GM23338 (cell line): Measurements from ENCODE around the gene PARP6. TPM values are rescaled to one million over a fixed set of nuclear protein-coding genes. Genes with fewer than 3 reads are reported as not detected.

Experiments used
- ATAC-seq: fragments of 200-7000 bp; cut with Tn5 transposase; 3 replicates; pipeline ENCODE4 v1.9.1; 2020
- DNase-seq: peaks from one replicate; pipeline ENCODE4 v3.0.0-alpha.2; 2015; ENCODE audit warnings: low spot score
- H2AFZ ChIP-seq: fragments of 200-600 bp; sonication (generic); 2 replicates; pipeline ENCODE4 v1.8.0; 2016; ENCODE audit warnings: antibody characterized with exemption, mild to moderate bottlenecking, moderate library complexity
- H3F3A ChIP-seq: fragments of 200-600 bp; sonication (generic); replicated peaks from 2 replicates; pipeline ENCODE4 v1.8.0; 2017; ENCODE audit warnings: antibody characterized with exemption, mixed run types, low read depth
- H3K27ac ChIP-seq: fragments of 200-600 bp; sonication (generic); 2 replicates; pipeline ENCODE4 v1.6.1; 2016; ENCODE audit warnings: low read depth
- H3K27me3 ChIP-seq: fragments of 200-600 bp; sonication (generic); 2 replicates; pipeline ENCODE4 v1.8.0; 2016; ENCODE audit warnings: mild to moderate bottlenecking, mixed run types, moderate library complexity; ENCODE audit not compliant: insufficient read depth
- H3K36me3 ChIP-seq: fragments of 200-600 bp; sonication (generic); 2 replicates; pipeline ENCODE4 v1.8.0; 2016; ENCODE audit warnings: mild to moderate bottlenecking; ENCODE audit not compliant: insufficient read depth
- H3K4me1 ChIP-seq: fragments of 200-600 bp; sonication (generic); 2 replicates; pipeline ENCODE4 v1.8.0; 2016; ENCODE audit warnings: mild to moderate bottlenecking, moderate library complexity; ENCODE audit not compliant: insufficient read depth
- H3K4me2 ChIP-seq: fragments of 200-600 bp; sonication (generic); 2 replicates; pipeline ENCODE4 v1.7.1; 2017; ENCODE audit warnings: mixed run types
- H3K4me3 ChIP-seq: fragments of 200-600 bp; sonication (generic); 2 replicates; pipeline ENCODE4 v1.6.1; 2016; ENCODE audit warnings: mixed run types
- H3K79me2 ChIP-seq: fragments of 200-600 bp; sonication (generic); replicated peaks from 2 replicates; pipeline ENCODE4 v1.8.0; 2017; ENCODE audit warnings: mild to moderate bottlenecking; ENCODE audit not compliant: insufficient read depth
- H3K9me2 ChIP-seq: fragments of 200-600 bp; sonication (generic); 2 replicates; pipeline ENCODE4 v1.8.0; 2017; ENCODE audit not compliant: insufficient read depth
- H4K20me1 ChIP-seq: fragments of 200-600 bp; sonication (generic); replicated peaks from 2 replicates; pipeline ENCODE4 v1.8.0; 2017; ENCODE audit warnings: mild to moderate bottlenecking; ENCODE audit not compliant: insufficient read depth
- H3K27ac Mint-ChIP-seq: 2 replicates; pipeline ENCODE4 v1.8.0; 2020; ENCODE audit warnings: inconsistent platforms, mild to moderate bottlenecking, moderate library complexity, mixed read lengths
- H3K27me3 Mint-ChIP-seq: 3 replicates; pipeline ENCODE4 v1.8.0; 2022; ENCODE audit warnings: low read depth, mild to moderate bottlenecking, moderate library complexity, mixed read lengths, inconsistent platforms; ENCODE audit not compliant: insufficient read depth, poor library complexity
- H3K36me3 Mint-ChIP-seq: 3 replicates; pipeline ENCODE4 v1.8.0; 2021; ENCODE audit warnings: low read depth, mild to moderate bottlenecking, inconsistent platforms, moderate library complexity, mixed read lengths
- H3K4me1 Mint-ChIP-seq: 3 replicates; pipeline ENCODE4 v1.8.0; 2020; ENCODE audit warnings: mild to moderate bottlenecking, inconsistent platforms, mixed read lengths
- H3K4me3 Mint-ChIP-seq: 3 replicates; pipeline ENCODE4 v1.8.0; 2021; ENCODE audit warnings: moderate library complexity, mild to moderate bottlenecking, inconsistent platforms, mixed read lengths
- H3K9me3 Mint-ChIP-seq: 3 replicates; pipeline ENCODE4 v1.8.0; 2020; ENCODE audit warnings: moderate library complexity, mild to moderate bottlenecking, inconsistent platforms, mixed read lengths
- CREB1 ChIP-seq: fragments of 250-450 bp; sonication (Bioruptor Pico); IDR thresholded peaks from 2 replicates; pipeline ENCODE4 v1.5.0; 2020; ENCODE audit warnings: low read depth, mild to moderate bottlenecking, moderate library complexity
- CTCF ChIP-seq, 2 experiments: fragments of 200-600 bp in 1 of 2; sonication (generic) in 1 of 2; conservative IDR thresholded peaks; 2 replicates each; pipeline versions ENCODE4 v1.5.1 to v1.6.1; 2016 to 2017; ENCODE audit warnings: antibody characterized with exemption in 2 of 2, low read depth in 2 of 2, mild to moderate bottlenecking in 2 of 2, moderate library complexity in 1 of 2
- EZH2 ChIP-seq: fragments of 200-600 bp; sonication (generic); IDR thresholded peaks from one replicate; pipeline ENCODE4 v1.8.0; 2017; ENCODE audit warnings: antibody characterized with exemption, mild to moderate bottlenecking, low read depth; ENCODE audit not compliant: unreplicated experiment
- EZH2phosphoT487 ChIP-seq: fragments of 200-600 bp; sonication (generic); IDR thresholded peaks from one replicate; pipeline ENCODE4 v1.8.1; 2018; ENCODE audit warnings: antibody characterized with exemption; ENCODE audit not compliant: unreplicated experiment
- POLR2AphosphoS5 ChIP-seq: IDR thresholded peaks from 2 replicates; pipeline ENCODE4 v1.6.1; 2016; ENCODE audit warnings: antibody characterized with exemption, low read depth
- REST ChIP-seq: IDR thresholded peaks from one replicate; pipeline ENCODE4 v1.6.1; 2018; ENCODE audit warnings: antibody characterized with exemption; ENCODE audit not compliant: unreplicated experiment
- STAT1 ChIP-seq: IDR thresholded peaks from one replicate; pipeline ENCODE4 v1.6.1; 2016; ENCODE audit warnings: antibody characterized with exemption; ENCODE audit not compliant: unreplicated experiment
- ZNF331 ChIP-seq: fragments of 250-450 bp; sonication (Bioruptor Pico); IDR thresholded peaks from 2 replicates; pipeline ENCODE4 v1.5.0; 2020; ENCODE audit warnings: low read depth, mild to moderate bottlenecking, moderate library complexity
- polyA plus RNA-seq: library from polyadenylated mRNA; unstranded; fragments of >200 nt; fragmentation: Nextera tagmentation; extraction: Ambion mirVana; gene quantifications from 2 replicates; pipeline ENCODE4 v1.2.1, GENCODE V29; 2016
- total RNA-seq: library from RNA; depleted of rRNA; stranded (reverse); fragments of >200 nt; shearing (Covaris generic); gene quantifications from 2 replicates; pipeline ENCODE4 v1.2.3, GENCODE V29; 2014

The PARP6 gene
- total and polyA plus RNA-seq, 2 experiments from 2014 or later, result 27.6 to 28.1 TPM

- Histone ChIP-seq H3K4me3 (no peak overlapping the region), H3K27me3 (no peaks in the 10 kb centered on the region), H3K9me2 (no peaks in the 10 kb centered on the region), H3K27ac (no peak overlapping the region), H3K4me2 (no peak overlapping the region), H3K4me1 (no peaks in the 10 kb centered on the region), H3K36me3 (peaks cover 95% of the 10 kb centered on the region), H4K20me1 (peaks cover 51% of the 10 kb centered on the region), H3K79me2 (peaks cover 8% of the 10 kb centered on the region), H2AFZ (no peak overlapping the region), H3F3A (peaks cover 65% of the 10 kb centered on the region)
- Mint-ChIP-seq H3K9me3 (no peaks in the 10 kb centered on the region), H3K36me3 (peaks cover 98% of the 10 kb centered on the region), H3K27ac (no peak overlapping the region), H3K27me3 (peaks cover 12% of the 10 kb centered on the region), H3K4me3 (no peak overlapping the region), H3K4me1 (no peaks in the 10 kb centered on the region)
- ATAC-seq (no peak), DNase-seq (no peak)
- TF ChIP-seq REST, result no peak
- no peak for TF ChIP-seq STAT1
- TF ChIP-seq POLR2AphosphoS5, result no peak
- no peak for TF ChIP-seq EZH2
Observed at GRCh38 chr15:72206677-72207000, 65.7 kb downstream of the PARP6 start.

GRCh38 chr15:72205896-72206676, 66.3 kb downstream of the PARP6 start:
- Histone ChIP-seq H3K9me2 (no peaks in the 10 kb centered on the region), H3K27me3 (no peaks in the 10 kb centered on the region), H3K27ac (no peak overlapping the region), H2AFZ (no peak overlapping the region), H3K4me2 (no peak overlapping the region), H3K79me2 (peaks cover 2% of the 10 kb centered on the region; the same call in 1 of the 2 replicates), H3K4me1 (no peaks in the 10 kb centered on the region), H3F3A (peaks cover 67% of the 10 kb centered on the region), H3K4me3 (no peak overlapping the region), H3K36me3 (peaks cover 92% of the 10 kb centered on the region), H4K20me1 (peaks cover 51% of the 10 kb centered on the region)
- DNase-seq (no peak), ATAC-seq (no peak)
- Mint-ChIP-seq H3K27ac (no peak overlapping the region), H3K36me3 (peaks cover 97% of the 10 kb centered on the region), H3K4me3 (no peak overlapping the region), H3K27me3 (peaks cover 12% of the 10 kb centered on the region), H3K9me3 (no peaks in the 10 kb centered on the region), H3K4me1 (no peaks in the 10 kb centered on the region)
- TF ChIP-seq CREB1 (CRISPR knock-in tag) (no peak), ZNF331 (no peak), EZH2 (no peak), STAT1 (no peak), CTCF (conservative IDR thresholded peaks at IDR 0.05; ENCODE audit: low read depth in 2 of 2) (no peak), EZH2phosphoT487 (no peak)
